ENCODE results near the gene CXorf66.
A peak's percentile ranks its signal among the peaks of the same experiment; 100 is the strongest.
"Not testable (repeated sequence)": the region's sequence is repeated elsewhere in the genome, so short reads cannot be mapped to it uniquely, and the experiment has no call there.

The CXorf66 gene

GRCh38 chrX:139969286-139969685, 4.0 kb upstream of the CXorf66 start:
- H3K4me3 ChIP-seq (ENCODE audit: low read depth, low read length): no peak overlapping the region
- no peak for TF ChIP-seq CTCF (IDR thresholded peaks at IDR 0.05; ENCODE audit: control insufficient read depth, extremely low read depth, insufficient read depth)
- DNase-seq (ENCODE audit: low read depth): no peak

- no peak for DNase-seq (ENCODE audit: low read depth)
- TF ChIP-seq CTCF (IDR thresholded peaks at IDR 0.05; ENCODE audit: control insufficient read depth, extremely low read depth, insufficient read depth): no peak
- no peak overlapping the region for H3K4me3 ChIP-seq (ENCODE audit: low read depth, low read length)
These were observed 2.4 kb upstream of the CXorf66 start for GRCh38 chrX:139967750-139968149.

- no peak overlapping the region for H3K4me3 ChIP-seq (ENCODE audit: low read depth, low read length)
- no peak for DNase-seq (ENCODE audit: low read depth)
- peak; percentile 22; the same call in 1 of the 2 replicates for TF ChIP-seq CTCF (IDR thresholded peaks at IDR 0.05; ENCODE audit: control insufficient read depth, extremely low read depth, insufficient read depth)
These were observed 2.0 kb upstream of the CXorf66 start for GRCh38 chrX:139967300-139967699.

- TF ChIP-seq CTCF (IDR thresholded peaks at IDR 0.05; ENCODE audit: control insufficient read depth, extremely low read depth, insufficient read depth): peak; percentile 44
- H3K4me3 ChIP-seq (ENCODE audit: low read depth, low read length); DNase-seq (ENCODE audit: low read depth): not testable (repeated sequence)
These were observed 838 bp upstream of the CXorf66 start for GRCh38 chrX:139966159-139966558.

GRCh38 chrX:139961091-139961490, 4.2 kb downstream of the CXorf66 start:
- H3K4me3 ChIP-seq (ENCODE audit: low read depth, low read length); DNase-seq (ENCODE audit: low read depth): not testable (repeated sequence)

GRCh38 chrX:139949703-139950102, 15.6 kb downstream of the CXorf66 start:
- no peak overlapping the region for H3K4me3 ChIP-seq (ENCODE audit: low read depth, low read length)
- TF ChIP-seq CTCF (IDR thresholded peaks at IDR 0.05; ENCODE audit: control insufficient read depth, extremely low read depth, insufficient read depth): peak; percentile 20; the same call in 1 of the 2 replicates
- no peak for DNase-seq (ENCODE audit: low read depth)

- H3K4me3 ChIP-seq (ENCODE audit: low read depth, low read length): no peak overlapping the region
- no peak for DNase-seq (ENCODE audit: low read depth)
- no peak for TF ChIP-seq CTCF (IDR thresholded peaks at IDR 0.05; ENCODE audit: control insufficient read depth, extremely low read depth, insufficient read depth)
These were observed 20.2 kb downstream of the CXorf66 start for GRCh38 chrX:139945075-139945474.

Measured in LNCaP clone FGC (cell line).